Measurements from ENCODE around the gene ARHGEF10L. TPM values are rescaled to one million over a fixed set of nuclear protein-coding genes. Genes with fewer than 3 reads are reported as not detected.

Gene ARHGEF10L
- total RNA-seq, 1 donor from 2014 or later = 33.1 TPM

DNA sequence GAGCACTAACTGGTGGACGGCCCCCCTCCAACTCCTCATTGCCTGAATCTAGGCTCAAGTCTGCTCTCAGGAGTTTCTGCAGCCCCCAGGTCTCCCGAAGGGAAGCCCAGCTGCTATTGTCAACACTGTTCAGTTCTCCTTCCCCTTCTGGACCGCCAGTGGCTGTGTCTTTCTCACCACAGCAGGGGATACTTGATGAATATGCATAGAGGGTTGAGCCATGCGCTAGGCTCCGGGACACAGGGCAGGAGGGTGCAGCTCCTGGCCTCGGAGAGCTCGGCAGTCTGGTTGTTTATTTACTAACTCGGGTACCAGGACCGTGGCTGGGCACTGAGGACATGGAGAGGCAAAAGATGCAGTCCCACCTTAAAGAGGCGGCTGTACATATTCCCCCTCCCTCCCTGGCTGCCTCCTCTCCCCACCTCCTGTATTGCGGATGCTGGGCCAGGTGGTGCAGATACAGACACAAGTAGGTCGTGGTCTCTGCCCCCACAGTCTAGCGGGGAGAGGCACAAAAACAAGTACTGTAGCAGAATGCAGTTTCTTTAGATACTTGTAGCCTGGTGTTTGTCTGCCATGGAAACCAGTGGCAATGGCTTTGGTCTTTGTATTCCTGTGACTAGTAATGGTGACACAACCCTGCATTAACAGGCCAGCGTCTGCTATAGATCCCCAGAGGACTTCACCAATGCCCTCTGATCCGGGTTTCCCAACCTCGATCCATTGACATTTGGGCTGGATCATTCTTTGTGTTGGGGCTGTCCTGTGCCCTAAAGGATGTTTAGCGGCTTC is 26.2 kb downstream of the ARHGEF10L start:
- Mint-ChIP-seq H3K9me3 (no peaks in the 10 kb centered on the region), H3K27me3 (ENCODE audit: low read depth) (no peaks in the 10 kb centered on the region), H3K4me1 (peaks cover 22% of the 10 kb centered on the region), H3K4me3 (no peak overlapping the region), H3K36me3 (no peaks in the 10 kb centered on the region), H3K27ac (no peak overlapping the region)
- TF ChIP-seq, protein P1, sequence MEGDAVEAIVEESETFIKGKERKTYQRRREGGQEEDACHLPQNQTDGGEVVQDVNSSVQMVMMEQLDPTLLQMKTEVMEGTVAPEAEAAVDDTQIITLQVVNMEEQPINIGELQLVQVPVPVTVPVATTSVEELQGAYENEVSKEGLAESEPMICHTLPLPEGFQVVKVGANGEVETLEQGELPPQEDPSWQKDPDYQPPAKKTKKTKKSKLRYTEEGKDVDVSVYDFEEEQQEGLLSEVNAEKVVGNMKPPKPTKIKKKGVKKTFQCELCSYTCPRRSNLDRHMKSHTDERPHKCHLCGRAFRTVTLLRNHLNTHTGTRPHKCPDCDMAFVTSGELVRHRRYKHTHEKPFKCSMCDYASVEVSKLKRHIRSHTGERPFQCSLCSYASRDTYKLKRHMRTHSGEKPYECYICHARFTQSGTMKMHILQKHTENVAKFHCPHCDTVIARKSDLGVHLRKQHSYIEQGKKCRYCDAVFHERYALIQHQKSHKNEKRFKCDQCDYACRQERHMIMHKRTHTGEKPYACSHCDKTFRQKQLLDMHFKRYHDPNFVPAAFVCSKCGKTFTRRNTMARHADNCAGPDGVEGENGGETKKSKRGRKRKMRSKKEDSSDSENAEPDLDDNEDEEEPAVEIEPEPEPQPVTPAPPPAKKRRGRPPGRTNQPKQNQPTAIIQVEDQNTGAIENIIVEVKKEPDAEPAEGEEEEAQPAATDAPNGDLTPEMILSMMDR (IDR thresholded peaks at IDR 0.05; ENCODE audit: unreplicated experiment) = no peak
- DNase-seq (ENCODE audit: low spot score in 2 of 2, unreplicated experiment in 2 of 2) = no peak

DNA sequence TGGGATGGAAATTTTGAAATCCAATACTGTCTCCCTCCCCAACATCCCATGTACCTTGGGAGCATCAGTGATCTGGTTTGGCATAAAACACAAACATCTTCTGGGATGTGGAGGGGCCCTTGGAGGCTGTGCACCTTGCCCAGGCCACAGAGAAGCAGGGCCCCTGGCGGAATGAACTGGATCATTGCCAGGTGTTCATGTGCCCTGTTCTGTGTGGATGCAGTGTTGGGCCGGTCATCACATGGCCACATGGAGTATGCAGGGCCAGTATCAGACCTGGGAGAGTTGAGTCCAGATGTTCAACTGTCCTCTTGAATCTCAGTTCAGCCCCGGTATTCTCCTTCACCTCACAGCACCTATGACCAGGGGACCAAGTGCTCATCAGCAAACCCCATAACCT is 26.9 kb downstream of the ARHGEF10L start:
- no peak overlapping the region for H3K4me3 Mint-ChIP-seq
- H3K9me3 Mint-ChIP-seq = no peaks in the 10 kb centered on the region
- DNase-seq (ENCODE audit: low spot score in 2 of 2, unreplicated experiment in 2 of 2) = no peak
- TF ChIP-seq, protein P1 (IDR thresholded peaks at IDR 0.05; ENCODE audit: unreplicated experiment) = no peak
- peaks cover 22% of the 10 kb centered on the region for H3K4me1 Mint-ChIP-seq
- H3K27me3 Mint-ChIP-seq (ENCODE audit: low read depth) = no peaks in the 10 kb centered on the region
- no peak overlapping the region for H3K27ac Mint-ChIP-seq
- H3K36me3 Mint-ChIP-seq = no peaks in the 10 kb centered on the region

DNA sequence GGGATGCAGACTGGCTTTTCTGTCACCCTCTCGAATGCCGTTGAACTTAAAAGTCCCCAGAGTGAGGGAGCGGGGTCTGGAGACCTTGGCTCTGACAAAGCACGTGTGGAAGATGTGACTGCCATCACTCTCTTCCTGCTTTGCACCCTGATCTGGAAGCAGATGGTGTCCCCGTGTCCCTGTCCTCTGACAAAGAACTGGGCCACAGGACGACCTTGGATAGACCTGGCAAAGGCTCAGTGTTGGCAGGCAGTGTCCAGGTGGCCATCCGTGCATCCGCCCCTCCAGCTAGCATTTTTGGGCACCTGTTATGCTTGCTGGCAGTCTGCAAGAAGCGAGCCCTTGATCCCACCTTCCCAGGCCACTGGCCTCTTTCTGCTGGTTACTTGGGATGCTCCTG is 27.4 kb downstream of the ARHGEF10L start:
- TF ChIP-seq, protein P1 (IDR thresholded peaks at IDR 0.05; ENCODE audit: unreplicated experiment) = no peak
- Mint-ChIP-seq H3K4me3 (no peak overlapping the region), H3K27ac (no peak overlapping the region), H3K9me3 (no peaks in the 10 kb centered on the region), H3K27me3 (ENCODE audit: low read depth) (no peaks in the 10 kb centered on the region), H3K36me3 (no peaks in the 10 kb centered on the region), H3K4me1 (peaks cover 22% of the 10 kb centered on the region)
- no peak for DNase-seq (ENCODE audit: low spot score in 2 of 2, unreplicated experiment in 2 of 2)

DNA sequence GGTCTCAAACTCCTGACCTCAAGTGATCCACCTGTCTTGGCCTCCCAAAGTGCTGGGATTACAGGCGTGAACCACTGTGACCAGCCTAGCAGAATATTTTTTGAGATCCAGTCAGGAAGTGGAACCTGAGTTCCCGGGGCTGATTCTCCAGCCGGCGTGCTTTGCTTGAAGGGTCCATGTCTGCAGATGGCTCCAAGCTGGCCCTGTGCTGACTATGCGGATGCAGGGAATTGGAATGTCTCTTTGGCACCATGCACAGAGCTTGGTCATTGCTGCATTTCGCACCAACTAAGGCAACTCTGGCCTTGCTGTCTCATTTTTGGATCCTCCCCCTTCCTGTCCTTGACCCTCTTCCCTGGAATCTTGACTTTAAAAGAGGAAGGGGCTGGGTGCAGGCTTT is 28.1 kb downstream of the ARHGEF10L start:
- H3K4me1 Mint-ChIP-seq = peaks cover 26% of the 10 kb centered on the region
- no peaks in the 10 kb centered on the region for H3K27me3 Mint-ChIP-seq (ENCODE audit: low read depth)
- H3K9me3 Mint-ChIP-seq = no peaks in the 10 kb centered on the region

DNA sequence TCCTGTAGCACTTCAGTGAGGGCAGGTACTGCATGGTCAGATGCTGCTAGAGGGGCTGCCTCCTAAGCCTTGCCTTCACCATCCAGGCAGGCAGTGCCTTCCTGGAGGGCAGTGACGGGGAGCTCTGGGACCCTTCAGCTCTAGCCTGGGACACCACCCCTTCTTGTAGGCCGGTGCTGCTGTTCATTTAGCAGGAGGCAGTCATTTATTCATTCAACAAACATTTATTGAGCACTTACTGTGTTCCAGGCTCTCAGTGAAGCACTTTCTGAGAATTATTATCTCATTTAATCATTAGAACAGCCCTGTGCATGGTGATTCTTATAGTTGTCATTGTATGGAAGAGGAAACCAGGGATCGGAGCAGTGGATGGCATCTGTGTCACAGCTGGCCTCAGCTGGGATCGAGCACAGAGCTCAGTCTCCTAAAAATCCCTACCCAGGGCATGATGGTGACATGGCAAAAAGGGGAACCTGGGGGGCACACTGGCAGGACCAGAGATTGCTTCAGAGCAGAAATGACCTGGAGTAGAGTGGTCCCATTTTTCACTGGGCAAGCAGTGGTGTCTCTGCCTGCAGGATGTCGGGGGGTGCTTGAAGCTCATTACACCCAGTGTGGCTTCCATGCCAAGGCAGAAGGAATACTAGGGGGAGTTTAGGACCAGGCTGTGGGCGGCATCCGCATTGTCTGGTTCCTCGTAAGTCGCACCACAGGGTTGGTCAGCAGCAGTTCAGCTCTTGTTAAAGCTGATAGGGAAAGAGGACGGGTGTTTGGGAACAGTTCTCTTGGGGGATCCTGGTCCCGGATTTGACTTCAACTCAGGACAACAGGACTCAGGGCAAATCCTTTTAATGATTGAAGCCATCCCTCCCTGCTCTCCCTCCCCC is 28.8 kb downstream of the ARHGEF10L start:
- Mint-ChIP-seq H3K9me3 (no peaks in the 10 kb centered on the region), H3K27me3 (ENCODE audit: low read depth) (no peaks in the 10 kb centered on the region), H3K4me1 (peaks cover 31% of the 10 kb centered on the region), H3K27ac (no peak overlapping the region), H3K36me3 (no peaks in the 10 kb centered on the region), H3K4me3 (no peak overlapping the region)
- TF ChIP-seq, protein P1 (IDR thresholded peaks at IDR 0.05; ENCODE audit: unreplicated experiment) = no peak
- DNase-seq (ENCODE audit: low spot score in 2 of 2, unreplicated experiment in 2 of 2) = no peak

More for the DNA sequence above, 28.1 kb downstream of the ARHGEF10L start:
- no peaks in the 10 kb centered on the region for H3K36me3 Mint-ChIP-seq
- no peak overlapping the region for H3K27ac Mint-ChIP-seq
- TF ChIP-seq, protein P1 (IDR thresholded peaks at IDR 0.05; ENCODE audit: unreplicated experiment) = no peak
- H3K4me3 Mint-ChIP-seq = no peak overlapping the region
- no peak for DNase-seq (ENCODE audit: low spot score in 2 of 2, unreplicated experiment in 2 of 2)
